Measurements from ENCODE around the gene ENOX2. TPM values are rescaled to one million over a fixed set of nuclear protein-coding genes. Genes with fewer than 3 reads are reported as not detected.
"Not testable (repeated sequence)": the region's sequence is repeated elsewhere in the genome, so short reads cannot be mapped to it uniquely, and the experiment has no call there.

The ENOX2 gene
- total and polyA plus RNA-seq, 2 experiments from 2014 or later: 8.7 to 9.0 TPM

DNA sequence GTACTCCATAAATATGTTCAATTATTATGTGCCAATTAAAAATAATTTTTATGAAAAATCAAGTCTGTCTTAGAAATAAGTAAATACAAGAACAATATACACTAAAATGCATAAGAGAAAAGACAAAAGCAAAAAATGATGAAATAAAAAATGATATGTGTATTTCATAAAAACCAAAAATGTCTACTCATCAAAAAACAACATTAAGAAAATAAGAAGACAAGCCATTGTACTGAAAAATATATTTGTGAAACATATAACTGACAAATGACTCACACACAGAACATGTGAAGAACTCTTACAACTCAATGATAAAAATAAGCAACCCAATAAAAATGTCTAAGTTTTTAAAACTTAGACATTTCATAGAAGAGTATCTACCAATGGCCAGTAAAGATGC is 34.1 kb upstream of the ENOX2 start:
- Histone ChIP-seq H3K79me2 (no peaks in the 10 kb centered on the region), H4K20me1 (ENCODE audit: insufficient read depth, poor library complexity, severe bottlenecking) (no peaks in the 10 kb centered on the region), H2AFZ (no peak overlapping the region), H3K27ac (no peak overlapping the region), H3K4me3 (no peak overlapping the region), H3K4me1 (ENCODE audit: insufficient read depth) (no peaks in the 10 kb centered on the region), H3K4me2 (no peak overlapping the region), H3K9me3 (ENCODE audit: low read depth) (no peaks in the 10 kb centered on the region), H3K27me3 (no peaks in the 10 kb centered on the region), H3K36me3 (replicated peaks; ENCODE audit: insufficient read depth, low read depth) (no peaks in the 10 kb centered on the region), H3K9me2 (replicated peaks; ENCODE audit: insufficient read depth) (no peaks in the 10 kb centered on the region)
- TF ChIP-seq EZH2phosphoT487 (IDR thresholded peaks at IDR 0.05; ENCODE audit: low read depth, severe bottlenecking, unreplicated experiment) (no peak), EZH2 (IDR thresholded peaks at IDR 0.05; ENCODE audit: borderline replicate concordance) (no peak), CTCF (IDR thresholded peaks at IDR 0.05; ENCODE audit: poor library complexity) (no peak)
- no peak for DNase-seq (ENCODE audit: low spot score)

GRCh38 chrX:130933358-130933757 is 30.3 kb upstream of the ENOX2 start:
- TF ChIP-seq EZH2 (IDR thresholded peaks at IDR 0.05; ENCODE audit: borderline replicate concordance) (no peak), CTCF (IDR thresholded peaks at IDR 0.05; ENCODE audit: poor library complexity) (no peak), EZH2phosphoT487 (IDR thresholded peaks at IDR 0.05; ENCODE audit: low read depth, severe bottlenecking, unreplicated experiment) (no peak)
- Histone ChIP-seq H3K4me1 (ENCODE audit: insufficient read depth) (no peaks in the 10 kb centered on the region), H3K36me3 (replicated peaks; ENCODE audit: insufficient read depth, low read depth) (no peaks in the 10 kb centered on the region), H4K20me1 (ENCODE audit: insufficient read depth, poor library complexity, severe bottlenecking) (no peaks in the 10 kb centered on the region), H3K27me3 (no peaks in the 10 kb centered on the region), H3K4me2 (no peak overlapping the region), H3K4me3 (no peak overlapping the region), H3K79me2 (no peaks in the 10 kb centered on the region), H3K27ac (no peak overlapping the region), H2AFZ (no peak overlapping the region), H3K9me2 (replicated peaks; ENCODE audit: insufficient read depth) (no peaks in the 10 kb centered on the region), H3K9me3 (ENCODE audit: low read depth) (no peaks in the 10 kb centered on the region)
- 66% methylated on average over 2 of the region's 2 CpGs for WGBS (ENCODE audit: low lambda C conversion rate, missing lambda C conversion rate)
- DNase-seq (ENCODE audit: low spot score): no peak

- H3K27ac ChIP-seq; H2AFZ ChIP-seq; H3K9me2 ChIP-seq (replicated peaks; ENCODE audit: insufficient read depth); H3K79me2 ChIP-seq; H3K27me3 ChIP-seq; DNase-seq (ENCODE audit: low spot score); H4K20me1 ChIP-seq (ENCODE audit: insufficient read depth, poor library complexity, severe bottlenecking); H3K4me3 ChIP-seq; H3K4me2 ChIP-seq; H3K36me3 ChIP-seq (replicated peaks; ENCODE audit: insufficient read depth, low read depth); H3K9me3 ChIP-seq (ENCODE audit: low read depth); H3K4me1 ChIP-seq (ENCODE audit: insufficient read depth): not testable (repeated sequence)
- 31% methylated on average over 2 of the region's 2 CpGs for WGBS (ENCODE audit: low lambda C conversion rate, missing lambda C conversion rate)
Measured at GRCh38 chrX:130920405-130920804, 17.4 kb upstream of the ENOX2 start.

DNA sequence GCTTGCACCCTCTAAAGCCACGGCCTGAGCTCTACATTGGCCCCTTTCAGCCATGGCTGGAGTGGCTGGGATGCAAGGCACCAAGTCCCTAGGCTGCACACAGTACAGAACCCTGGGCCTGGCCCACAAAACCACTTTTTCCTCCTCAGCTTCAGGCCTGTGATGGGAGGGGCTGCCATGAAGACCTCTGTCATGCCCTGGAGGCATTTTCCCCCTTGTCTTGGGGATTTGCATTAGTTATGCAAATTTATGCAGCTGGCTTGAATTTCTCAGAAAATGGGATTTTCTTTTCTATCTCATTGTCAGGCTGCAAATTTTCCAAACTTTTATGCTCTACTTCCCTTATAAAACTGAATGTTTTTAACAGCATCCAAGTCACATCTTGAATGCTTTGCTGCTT is 16.7 kb upstream of the ENOX2 start:
- H3K4me1 ChIP-seq (ENCODE audit: insufficient read depth); H3K79me2 ChIP-seq; H3K9me3 ChIP-seq (ENCODE audit: low read depth); H3K4me2 ChIP-seq; H3K36me3 ChIP-seq (replicated peaks; ENCODE audit: insufficient read depth, low read depth); H3K27me3 ChIP-seq; H4K20me1 ChIP-seq (ENCODE audit: insufficient read depth, poor library complexity, severe bottlenecking); H3K9me2 ChIP-seq (replicated peaks; ENCODE audit: insufficient read depth); DNase-seq (ENCODE audit: low spot score); H3K4me3 ChIP-seq; H3K27ac ChIP-seq; H2AFZ ChIP-seq: not testable (repeated sequence)
- WGBS (ENCODE audit: low lambda C conversion rate, missing lambda C conversion rate): 50% methylated on average over 1 of the region's 1 CpG

DNA sequence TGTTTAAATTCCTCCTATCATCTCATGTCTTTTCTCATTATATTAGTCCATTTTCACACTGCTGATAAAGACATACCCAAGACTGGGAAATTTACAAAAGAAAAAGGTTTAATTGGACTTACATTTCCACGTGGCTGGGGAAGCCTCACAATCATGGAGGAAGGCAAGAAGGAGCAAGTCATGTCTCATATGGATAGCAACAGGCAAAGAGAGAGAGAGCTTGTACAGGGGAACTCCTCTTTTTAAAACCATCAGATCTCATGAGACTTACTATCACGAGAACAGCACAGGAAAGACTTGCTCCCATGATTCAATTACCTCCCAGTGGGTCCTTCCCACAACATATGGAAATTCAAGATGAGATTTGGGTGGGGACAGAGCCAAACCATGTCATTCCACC is 15.5 kb upstream of the ENOX2 start:
- H3K36me3 ChIP-seq (replicated peaks; ENCODE audit: insufficient read depth, low read depth); H3K9me3 ChIP-seq (ENCODE audit: low read depth); DNase-seq (ENCODE audit: low spot score); H4K20me1 ChIP-seq (ENCODE audit: insufficient read depth, poor library complexity, severe bottlenecking); H3K4me2 ChIP-seq; H3K4me1 ChIP-seq (ENCODE audit: insufficient read depth); H3K27me3 ChIP-seq; H3K79me2 ChIP-seq; H2AFZ ChIP-seq; H3K27ac ChIP-seq; H3K9me2 ChIP-seq (replicated peaks; ENCODE audit: insufficient read depth); H3K4me3 ChIP-seq: not testable (repeated sequence)
- 54% methylated on average over 2 of the region's 2 CpGs for WGBS (ENCODE audit: low lambda C conversion rate, missing lambda C conversion rate)

Measured in hepatocyte (in vitro differentiated cells).